NCI-H1092 (cell line): ENCODE data around the gene JAKMIP2.
"Not testable (repeated sequence)": the region's sequence is repeated elsewhere in the genome, so short reads cannot be mapped to it uniquely, and the experiment has no call there.

Source experiments
- DNase-seq: peaks from one replicate; lab custom pipeline; 2025; lab: John Stamatoyannopoulos, UW

Gene JAKMIP2

DNA sequence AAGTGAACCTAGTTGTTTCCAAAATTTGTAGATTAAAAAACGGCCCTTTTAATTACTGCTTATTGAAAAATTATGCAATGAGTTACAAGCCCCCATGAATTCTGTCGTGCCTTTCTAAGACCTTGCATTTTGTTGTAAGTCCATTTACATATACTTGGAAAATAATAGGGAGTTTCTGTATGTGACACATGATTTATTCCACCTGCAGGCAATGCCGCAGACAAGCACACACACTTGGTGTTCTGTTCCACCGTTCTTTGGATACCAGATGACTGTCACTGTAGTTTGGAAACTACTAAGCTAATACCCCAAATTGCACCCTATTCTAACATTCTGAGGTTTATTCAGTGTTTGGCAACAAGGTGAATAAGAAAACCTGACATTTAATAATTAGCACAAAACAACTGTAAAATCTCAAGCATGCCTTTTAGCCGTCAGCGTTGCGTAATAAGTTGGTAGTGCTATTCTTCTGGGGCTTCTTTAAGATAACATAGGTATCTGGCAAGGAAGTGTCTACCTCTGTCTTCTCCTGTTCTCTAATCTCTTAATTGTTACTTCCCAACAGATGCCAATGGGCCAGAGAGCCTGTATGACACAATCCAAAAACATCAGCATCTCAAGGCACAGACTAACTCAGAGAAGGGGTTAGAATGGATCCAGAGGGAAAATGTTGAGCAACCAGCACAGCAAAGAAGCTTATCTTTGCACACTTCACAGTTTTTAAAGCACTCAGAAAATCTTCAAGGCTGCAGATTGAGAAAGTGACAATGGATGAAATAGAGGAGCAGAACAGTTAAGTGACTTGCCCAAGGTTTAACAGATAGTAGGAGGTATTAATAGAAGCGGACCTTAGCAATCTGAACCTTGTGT lies 224.4 kb downstream of the JAKMIP2 start:
- DNase-seq, result no peak

DNA sequence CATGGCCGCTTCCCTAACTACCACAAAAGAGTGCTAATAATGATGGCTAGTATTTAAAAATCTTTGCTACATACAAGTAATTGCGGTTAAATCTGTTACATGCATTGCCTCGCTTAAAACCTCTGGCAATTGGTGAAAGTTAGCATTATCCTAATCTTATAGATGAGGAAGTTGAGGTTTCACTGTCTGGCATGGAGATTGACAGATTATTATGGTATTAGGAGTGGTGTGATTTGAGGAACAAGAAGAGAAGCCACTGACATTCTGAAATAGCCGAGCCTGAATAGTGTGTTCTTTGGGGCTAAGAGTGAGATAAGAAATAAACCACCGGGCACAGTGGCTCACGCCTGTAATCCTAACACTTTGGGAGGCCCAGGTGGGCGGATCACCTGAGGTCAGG lies 227.4 kb downstream of the JAKMIP2 start:
- no peak for DNase-seq

- DNase-seq, result no peak
Measured at GRCh38 chr5:147554261-147554817, 228.2 kb downstream of the JAKMIP2 start.

DNA sequence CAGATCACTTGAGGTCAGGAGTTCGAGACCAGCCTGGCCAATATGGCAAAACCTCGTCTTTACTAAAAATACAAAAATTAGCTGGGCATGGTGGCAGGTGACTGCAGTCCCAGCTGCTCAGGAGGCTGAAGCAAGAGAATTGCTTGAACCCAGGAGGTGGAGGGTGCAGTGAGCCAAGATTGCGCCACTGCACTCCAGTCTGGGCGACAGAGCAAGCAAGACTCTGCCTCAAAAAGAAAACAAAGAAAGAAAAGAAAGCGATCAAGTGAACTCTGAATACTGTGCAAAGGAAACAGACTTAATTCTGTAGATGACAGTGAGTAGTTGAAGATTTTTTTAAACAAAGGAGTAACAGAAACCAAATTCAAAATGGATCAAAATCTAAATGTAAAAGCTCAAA lies 228.7 kb downstream of the JAKMIP2 start:
- DNase-seq, result not testable (repeated sequence)

DNA sequence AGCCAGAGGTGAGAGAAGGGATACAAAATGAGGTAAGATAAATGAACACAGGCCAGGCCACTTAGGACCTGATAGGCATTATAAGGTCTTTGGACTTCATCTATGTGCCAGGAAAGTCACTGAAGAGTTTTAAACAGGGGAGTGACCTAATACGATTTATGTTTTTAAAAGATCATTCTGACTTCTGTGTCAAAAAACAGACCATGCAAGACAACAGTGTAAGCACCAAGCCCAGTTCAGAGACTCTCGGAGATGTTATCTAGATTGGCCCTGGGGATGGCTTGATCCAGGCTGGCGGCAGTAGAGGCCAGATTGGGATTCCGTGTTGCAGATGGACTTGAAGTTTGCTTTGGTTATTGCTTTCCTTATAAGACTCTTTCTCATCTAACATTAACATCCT lies 229.6 kb downstream of the JAKMIP2 start:
- no peak for DNase-seq

DNA sequence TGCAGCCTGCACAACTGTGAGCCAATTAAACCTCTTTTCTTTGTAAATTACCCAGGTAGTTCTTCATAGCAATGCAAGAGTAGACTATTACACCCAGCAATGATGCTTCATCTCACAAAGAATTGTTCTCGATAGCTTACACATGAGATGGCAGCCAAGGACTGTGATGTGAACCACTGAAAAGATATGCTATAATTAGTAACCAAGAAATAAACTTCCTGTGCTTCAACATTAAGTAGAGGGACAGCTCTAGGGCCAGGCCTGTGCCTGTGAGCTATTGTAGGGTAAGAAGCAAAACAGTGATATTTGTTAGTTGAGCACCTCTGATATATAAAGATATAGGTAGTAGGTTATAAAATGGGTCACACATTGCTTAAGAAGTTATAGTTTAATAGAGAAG lies 230.9 kb downstream of the JAKMIP2 start:
- no peak for DNase-seq

DNA sequence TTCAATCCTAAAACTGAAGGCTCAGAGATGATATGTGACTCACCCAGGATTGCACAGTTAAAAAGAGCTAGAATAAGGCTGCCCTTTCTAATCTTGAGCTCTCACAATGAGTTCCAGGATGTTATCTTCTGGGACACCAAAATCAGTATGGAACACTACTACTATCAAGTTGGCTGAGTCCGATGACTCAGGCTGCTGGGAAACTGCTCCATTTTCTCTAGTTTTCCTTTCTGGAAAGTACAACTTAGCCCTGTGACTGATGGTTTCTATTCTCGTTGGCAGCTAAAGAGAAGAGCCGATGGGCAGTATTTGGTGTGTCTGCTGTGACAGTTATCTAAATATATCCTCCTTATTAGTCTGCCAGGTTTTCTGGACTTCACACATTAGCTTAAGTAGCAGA lies 234.8 kb downstream of the JAKMIP2 start:
- DNase-seq, result no peak

GRCh38 chr5:147544556-147544955 lies 238.0 kb downstream of the JAKMIP2 start:
- DNase-seq, result no peak

DNA sequence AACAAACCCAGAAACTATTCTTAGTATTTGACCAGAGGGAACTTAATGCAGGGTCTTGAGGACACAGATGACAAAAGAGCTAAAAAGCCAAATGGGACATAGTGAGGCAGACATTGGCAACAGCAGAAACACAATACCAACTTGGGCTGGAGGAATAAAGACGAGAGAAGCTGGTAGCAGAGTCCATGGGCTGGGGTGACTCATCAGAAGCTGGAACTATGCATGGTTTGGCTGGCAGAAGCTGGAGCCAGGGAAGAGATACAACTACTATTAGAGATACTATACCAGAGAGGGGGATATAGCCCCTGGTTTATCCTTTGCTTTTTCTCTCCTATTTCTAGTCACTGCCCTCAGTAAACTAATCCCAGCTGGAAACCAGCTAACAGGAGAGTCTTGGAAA lies 243.5 kb downstream of the JAKMIP2 start:
- DNase-seq, result no peak

DNA sequence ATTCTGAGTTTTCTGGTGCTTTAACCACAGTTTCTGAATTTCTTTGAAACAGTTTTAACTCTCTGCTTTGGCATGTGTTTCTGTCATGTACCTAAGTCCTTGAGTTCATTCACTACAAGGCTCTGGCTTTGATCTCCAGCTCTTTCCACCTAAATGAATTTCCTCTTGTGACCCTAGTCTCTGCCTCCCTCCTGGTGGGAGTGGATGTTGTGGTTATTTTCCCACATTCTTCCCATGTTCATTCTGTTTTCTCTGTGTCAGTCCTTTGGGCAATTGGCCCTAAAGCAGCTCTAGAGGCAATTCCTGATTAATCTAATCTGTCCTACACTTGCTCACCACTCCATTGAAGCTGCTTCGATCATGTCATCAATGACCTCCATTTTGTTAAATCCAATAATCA lies 244.3 kb downstream of the JAKMIP2 start:
- DNase-seq, result no peak
